Measurements from ENCODE around the gene TNKS1BP1.

GRCh38 chr11:57260937-57261783 lies 63.6 kb downstream of the TNKS1BP1 start:
- TF ChIP-seq OVOL2 (CRISPR knock-in tag; IDR thresholded peaks at IDR 0.05; ENCODE audit: borderline replicate concordance) (no peak), TCF7 (CRISPR knock-in tag; IDR thresholded peaks at IDR 0.05; ENCODE audit: low read depth) (no peak), CREB1 (CRISPR knock-in tag; IDR thresholded peaks at IDR 0.05) (no peak), CTCF (IDR thresholded peaks at IDR 0.05) (no peak), ZBTB21 (CRISPR knock-in tag; IDR thresholded peaks at IDR 0.05; ENCODE audit: borderline replicate concordance) (no peak), IRF2 (CRISPR knock-in tag; IDR thresholded peaks at IDR 0.05; ENCODE audit: borderline replicate concordance, low read depth) (no peak), ESRRA (CRISPR knock-in tag; IDR thresholded peaks at IDR 0.05; ENCODE audit: borderline replicate concordance) (no peak), ZNF138 (CRISPR knock-in tag; conservative IDR thresholded peaks at IDR 0.05) (no peak), ZNF512 (CRISPR knock-in tag; IDR thresholded peaks at IDR 0.05; ENCODE audit: borderline replicate concordance) (no peak)
- TF ChIP-seq, protein P1, sequence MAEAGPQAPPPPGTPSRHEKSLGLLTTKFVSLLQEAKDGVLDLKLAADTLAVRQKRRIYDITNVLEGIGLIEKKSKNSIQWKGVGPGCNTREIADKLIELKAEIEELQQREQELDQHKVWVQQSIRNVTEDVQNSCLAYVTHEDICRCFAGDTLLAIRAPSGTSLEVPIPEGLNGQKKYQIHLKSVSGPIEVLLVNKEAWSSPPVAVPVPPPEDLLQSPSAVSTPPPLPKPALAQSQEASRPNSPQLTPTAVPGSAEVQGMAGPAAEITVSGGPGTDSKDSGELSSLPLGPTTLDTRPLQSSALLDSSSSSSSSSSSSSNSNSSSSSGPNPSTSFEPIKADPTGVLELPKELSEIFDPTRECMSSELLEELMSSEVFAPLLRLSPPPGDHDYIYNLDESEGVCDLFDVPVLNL (CRISPR knock-in tag; IDR thresholded peaks at IDR 0.05; ENCODE audit: borderline replicate concordance, low read depth) = no peak
- TF ChIP-seq, protein P2, sequence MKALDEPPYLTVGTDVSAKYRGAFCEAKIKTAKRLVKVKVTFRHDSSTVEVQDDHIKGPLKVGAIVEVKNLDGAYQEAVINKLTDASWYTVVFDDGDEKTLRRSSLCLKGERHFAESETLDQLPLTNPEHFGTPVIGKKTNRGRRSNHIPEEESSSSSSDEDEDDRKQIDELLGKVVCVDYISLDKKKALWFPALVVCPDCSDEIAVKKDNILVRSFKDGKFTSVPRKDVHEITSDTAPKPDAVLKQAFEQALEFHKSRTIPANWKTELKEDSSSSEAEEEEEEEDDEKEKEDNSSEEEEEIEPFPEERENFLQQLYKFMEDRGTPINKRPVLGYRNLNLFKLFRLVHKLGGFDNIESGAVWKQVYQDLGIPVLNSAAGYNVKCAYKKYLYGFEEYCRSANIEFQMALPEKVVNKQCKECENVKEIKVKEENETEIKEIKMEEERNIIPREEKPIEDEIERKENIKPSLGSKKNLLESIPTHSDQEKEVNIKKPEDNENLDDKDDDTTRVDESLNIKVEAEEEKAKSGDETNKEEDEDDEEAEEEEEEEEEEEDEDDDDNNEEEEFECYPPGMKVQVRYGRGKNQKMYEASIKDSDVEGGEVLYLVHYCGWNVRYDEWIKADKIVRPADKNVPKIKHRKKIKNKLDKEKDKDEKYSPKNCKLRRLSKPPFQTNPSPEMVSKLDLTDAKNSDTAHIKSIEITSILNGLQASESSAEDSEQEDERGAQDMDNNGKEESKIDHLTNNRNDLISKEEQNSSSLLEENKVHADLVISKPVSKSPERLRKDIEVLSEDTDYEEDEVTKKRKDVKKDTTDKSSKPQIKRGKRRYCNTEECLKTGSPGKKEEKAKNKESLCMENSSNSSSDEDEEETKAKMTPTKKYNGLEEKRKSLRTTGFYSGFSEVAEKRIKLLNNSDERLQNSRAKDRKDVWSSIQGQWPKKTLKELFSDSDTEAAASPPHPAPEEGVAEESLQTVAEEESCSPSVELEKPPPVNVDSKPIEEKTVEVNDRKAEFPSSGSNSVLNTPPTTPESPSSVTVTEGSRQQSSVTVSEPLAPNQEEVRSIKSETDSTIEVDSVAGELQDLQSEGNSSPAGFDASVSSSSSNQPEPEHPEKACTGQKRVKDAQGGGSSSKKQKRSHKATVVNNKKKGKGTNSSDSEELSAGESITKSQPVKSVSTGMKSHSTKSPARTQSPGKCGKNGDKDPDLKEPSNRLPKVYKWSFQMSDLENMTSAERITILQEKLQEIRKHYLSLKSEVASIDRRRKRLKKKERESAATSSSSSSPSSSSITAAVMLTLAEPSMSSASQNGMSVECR (CRISPR knock-in tag; IDR thresholded peaks at IDR 0.05; ENCODE audit: borderline replicate concordance) = no peak

All from WTC11 (cell line).